Measurements from ENCODE around the gene COL23A1.

COL23A1 gene

DNA sequence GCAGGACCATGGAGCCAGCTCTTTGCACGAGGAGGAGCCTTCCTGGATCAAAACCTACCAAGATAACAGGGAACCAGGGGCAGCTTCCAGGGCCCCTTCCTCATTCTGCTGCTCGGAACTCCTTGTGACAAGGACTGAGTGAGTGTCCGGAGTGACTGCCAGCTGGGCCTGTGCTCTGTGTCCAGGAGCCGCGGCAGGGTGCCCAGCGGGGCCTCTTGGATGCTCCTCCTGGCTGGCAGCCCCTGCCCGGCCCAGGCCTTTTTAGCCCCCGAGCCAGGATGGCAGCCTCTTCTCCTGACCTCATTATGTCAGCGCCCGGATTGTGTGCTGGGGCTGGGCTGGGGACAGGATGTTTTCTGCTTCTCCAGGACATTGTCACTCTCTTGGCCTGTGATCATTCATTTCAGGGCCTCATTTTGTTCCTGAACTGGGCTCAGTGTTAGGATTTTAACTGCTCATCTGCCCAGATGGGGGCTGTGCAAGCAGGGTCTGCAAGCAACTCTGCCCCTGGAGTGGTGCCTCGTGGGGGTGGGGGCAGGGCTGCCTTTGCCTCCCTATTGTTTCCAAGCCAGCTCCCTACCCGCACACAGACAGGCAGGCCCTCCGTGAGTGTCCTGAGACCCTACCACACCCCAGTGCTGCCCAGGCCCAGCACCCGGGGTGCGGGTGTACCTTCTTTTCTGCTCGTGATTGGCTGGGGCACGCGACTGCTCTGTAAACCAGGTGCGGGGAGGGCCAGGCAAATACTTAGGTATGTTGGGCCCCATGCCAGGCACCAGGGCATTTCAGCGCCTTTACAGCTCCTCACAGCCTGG lies 161.6 kb downstream of the COL23A1 start:
- TF ChIP-seq, protein P1, sequence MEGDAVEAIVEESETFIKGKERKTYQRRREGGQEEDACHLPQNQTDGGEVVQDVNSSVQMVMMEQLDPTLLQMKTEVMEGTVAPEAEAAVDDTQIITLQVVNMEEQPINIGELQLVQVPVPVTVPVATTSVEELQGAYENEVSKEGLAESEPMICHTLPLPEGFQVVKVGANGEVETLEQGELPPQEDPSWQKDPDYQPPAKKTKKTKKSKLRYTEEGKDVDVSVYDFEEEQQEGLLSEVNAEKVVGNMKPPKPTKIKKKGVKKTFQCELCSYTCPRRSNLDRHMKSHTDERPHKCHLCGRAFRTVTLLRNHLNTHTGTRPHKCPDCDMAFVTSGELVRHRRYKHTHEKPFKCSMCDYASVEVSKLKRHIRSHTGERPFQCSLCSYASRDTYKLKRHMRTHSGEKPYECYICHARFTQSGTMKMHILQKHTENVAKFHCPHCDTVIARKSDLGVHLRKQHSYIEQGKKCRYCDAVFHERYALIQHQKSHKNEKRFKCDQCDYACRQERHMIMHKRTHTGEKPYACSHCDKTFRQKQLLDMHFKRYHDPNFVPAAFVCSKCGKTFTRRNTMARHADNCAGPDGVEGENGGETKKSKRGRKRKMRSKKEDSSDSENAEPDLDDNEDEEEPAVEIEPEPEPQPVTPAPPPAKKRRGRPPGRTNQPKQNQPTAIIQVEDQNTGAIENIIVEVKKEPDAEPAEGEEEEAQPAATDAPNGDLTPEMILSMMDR (IDR thresholded peaks at IDR 0.05; ENCODE audit: low read depth, low read length, missing control alignments): no peak
- no peak for DNase-seq (ENCODE audit: low read depth)
- no peak overlapping the region for H3K4me3 ChIP-seq (ENCODE audit: low read depth, low read length)

DNA sequence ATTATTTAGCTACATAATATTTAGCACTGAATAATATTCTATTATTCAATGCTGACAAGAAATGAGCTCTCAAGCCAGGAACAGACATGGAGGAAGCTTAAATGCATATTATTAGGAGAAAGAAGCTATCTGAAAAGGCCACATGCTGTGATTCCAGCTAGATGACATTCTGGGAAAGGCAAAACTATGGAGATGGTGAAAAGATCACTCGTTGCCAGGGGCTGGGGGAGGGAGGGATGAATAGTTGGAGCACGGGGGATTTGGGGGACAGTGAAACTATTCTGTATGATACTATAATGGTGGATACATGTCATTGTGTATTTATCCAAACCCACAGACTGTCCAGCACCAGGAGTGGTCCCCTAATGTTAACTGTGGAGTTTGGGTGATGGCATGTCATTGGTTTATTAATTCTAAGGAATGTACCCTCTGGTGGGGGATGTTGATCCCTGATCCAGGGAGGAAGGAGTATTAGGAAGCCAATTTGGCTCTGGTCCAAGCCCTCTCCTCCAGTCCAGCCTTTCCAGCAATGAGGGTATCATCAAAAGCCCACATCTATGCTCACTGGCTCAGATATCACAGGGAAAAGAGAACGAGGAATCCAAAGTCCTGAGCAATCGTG lies 162.5 kb downstream of the COL23A1 start:
- H3K4me3 ChIP-seq (ENCODE audit: low read depth, low read length): no peak overlapping the region
- TF ChIP-seq, protein P1 (IDR thresholded peaks at IDR 0.05; ENCODE audit: low read depth, low read length, missing control alignments): no peak
- DNase-seq (ENCODE audit: low read depth): no peak

DNA sequence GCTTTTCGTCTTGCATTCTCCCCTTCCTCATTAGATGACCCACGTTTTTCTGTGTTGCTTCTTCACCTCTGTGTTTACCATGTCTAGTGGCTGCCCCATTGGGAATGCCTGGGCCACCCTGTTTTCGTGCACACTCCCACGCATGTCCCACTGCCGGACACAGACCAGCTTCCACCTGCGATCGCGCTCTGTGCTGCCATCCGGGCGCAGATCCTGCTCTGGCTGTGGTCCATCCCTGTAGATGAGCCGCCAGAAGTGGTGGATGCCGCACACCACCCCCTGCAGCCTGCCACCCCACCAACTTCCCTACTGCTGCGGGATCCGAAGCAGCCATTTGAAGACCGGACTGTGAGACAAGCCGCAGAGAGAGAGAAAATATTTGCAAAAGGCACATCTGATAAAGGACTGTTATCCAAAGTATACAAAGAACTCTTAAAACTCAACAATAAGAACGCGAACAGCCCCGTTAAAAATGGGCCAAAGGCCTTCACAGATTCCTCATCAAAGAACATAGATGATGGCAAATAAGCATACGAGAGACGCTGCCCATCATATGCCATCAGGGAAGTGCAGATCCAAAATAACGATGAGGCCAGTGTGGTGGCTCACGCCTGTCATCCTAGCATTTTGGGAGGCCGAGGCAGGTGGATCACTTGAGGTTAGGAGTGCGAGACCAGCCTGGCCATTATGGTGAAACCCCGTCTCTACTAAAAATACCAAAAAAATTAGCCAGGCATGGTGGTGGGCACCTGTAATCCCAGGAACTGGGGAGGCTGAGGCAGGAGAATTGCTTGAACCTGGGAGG lies 163.7 kb downstream of the COL23A1 start:
- TF ChIP-seq, protein P1 (IDR thresholded peaks at IDR 0.05; ENCODE audit: low read depth, low read length, missing control alignments): no peak
- H3K4me3 ChIP-seq (ENCODE audit: low read depth, low read length): no peak overlapping the region
- DNase-seq (ENCODE audit: low read depth): no peak

- DNase-seq (ENCODE audit: low read depth): no peak
- H3K4me3 ChIP-seq (ENCODE audit: low read depth, low read length): no peak overlapping the region
- TF ChIP-seq, protein P1 (IDR thresholded peaks at IDR 0.05; ENCODE audit: low read depth, low read length, missing control alignments): no peak
These were observed 164.5 kb downstream of the COL23A1 start for GRCh38 chr5:178425621-178426068.

GRCh38 chr5:178424810-178425177 lies 165.4 kb downstream of the COL23A1 start:
- TF ChIP-seq, protein P1 (IDR thresholded peaks at IDR 0.05; ENCODE audit: low read depth, low read length, missing control alignments): no peak
- H3K4me3 ChIP-seq (ENCODE audit: low read depth, low read length): no peak overlapping the region
- DNase-seq (ENCODE audit: low read depth): no peak

DNA sequence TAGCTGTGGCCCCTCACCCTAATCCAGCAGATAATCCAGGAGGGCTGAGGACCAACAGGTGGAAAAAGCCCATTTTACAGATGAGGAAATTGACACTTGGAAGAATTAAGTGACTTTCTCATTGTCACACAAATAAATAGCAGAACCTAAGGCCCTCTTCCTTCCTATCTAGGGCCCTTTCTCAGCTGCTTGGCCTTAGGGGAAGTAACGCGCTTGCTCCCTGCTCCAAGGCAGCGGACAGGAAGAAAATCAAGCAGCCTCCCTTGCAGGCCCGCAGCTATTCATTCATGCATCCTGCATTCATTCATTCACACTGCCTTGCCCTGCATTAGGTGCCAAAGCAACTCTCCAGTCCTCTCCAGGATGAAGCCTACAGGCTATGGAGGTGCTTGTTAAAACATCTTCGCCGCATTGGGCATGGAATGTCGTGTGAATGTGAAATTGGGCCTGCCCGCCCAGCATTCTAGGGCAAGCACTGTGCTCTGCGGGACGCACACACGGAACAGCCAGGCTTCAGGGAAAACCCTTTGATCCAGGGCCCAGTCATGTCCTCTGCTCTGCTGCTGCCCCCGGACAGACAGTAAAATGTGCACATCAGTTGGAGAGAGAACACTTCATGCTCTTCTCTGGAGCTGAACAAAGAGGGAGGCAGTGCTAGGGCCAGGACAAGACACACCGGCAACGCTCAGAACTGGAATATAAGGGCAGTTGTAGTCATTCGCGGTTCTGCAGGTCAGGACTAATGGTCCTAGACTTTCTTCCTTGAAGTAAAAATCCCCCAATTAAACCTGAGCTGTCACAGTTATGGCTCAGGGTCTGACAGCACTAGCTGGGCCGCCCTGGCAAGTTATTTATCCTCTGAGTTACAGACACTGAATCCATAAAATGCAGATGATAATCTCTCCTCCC lies 166.0 kb downstream of the COL23A1 start:
- TF ChIP-seq, protein P1 (IDR thresholded peaks at IDR 0.05; ENCODE audit: low read depth, low read length, missing control alignments): no peak
- no peak overlapping the region for H3K4me3 ChIP-seq (ENCODE audit: low read depth, low read length)
- DNase-seq (ENCODE audit: low read depth): no peak
